BLaER1 treated with 17β-estradiol and CSF1 and Interleukin-3, amounts not matched to agents 10 nM and 100 nM (cell line): ENCODE data around the gene UBXN7.
A peak's percentile ranks its signal among the peaks of the same experiment; 100 is the strongest.

Source experiments
- H3K27ac ChIP-seq, 11 experiments: shearing (Covaris generic); formaldehyde crosslinking; 2 replicates each; pipeline ENCODE4 v1.8.1; 2022
- H3K27me3 ChIP-seq, 11 experiments: shearing (Covaris generic); formaldehyde crosslinking; 2 replicates each; pipeline ENCODE4 v1.8.1; 2022
- H3K36me3 ChIP-seq, 11 experiments: shearing (Covaris generic); formaldehyde crosslinking; 2 replicates each; pipeline ENCODE4 v1.8.1; 2022
- H3K4me1 ChIP-seq, 10 experiments: shearing (Covaris generic); formaldehyde crosslinking; 2 replicates each; pipeline ENCODE4 v1.8.1; 2022
- H3K4me2 ChIP-seq, 11 experiments: shearing (Covaris generic); formaldehyde crosslinking; 2 replicates each; pipeline ENCODE4 v1.8.1; 2022
- H3K4me3 ChIP-seq, 10 experiments: shearing (Covaris generic); formaldehyde crosslinking; 2 replicates each; pipeline ENCODE4 v1.8.1; 2022
- H3K9ac ChIP-seq, 11 experiments: shearing (Covaris generic); formaldehyde crosslinking; 2 replicates each; pipeline ENCODE4 v1.8.1; 2022
- H3K9me3 ChIP-seq, 11 experiments: shearing (Covaris generic); formaldehyde crosslinking; replicated peaks in 1 of 11; 2 replicates each; pipeline ENCODE4 v1.8.1; 2022
- H4K20me1 ChIP-seq, 11 experiments: shearing (Covaris generic); formaldehyde crosslinking; 2 replicates each; pipeline ENCODE4 v1.8.1; 2022
- Cebpa-rat ChIP-seq, 11 experiments: shearing (Covaris generic); IDR thresholded peaks; 2 replicates each; pipeline ENCODE4 v1.8.1; 2022

The UBXN7 gene

GRCh38 chr3:196339044-196339443, 93.2 kb downstream of the UBXN7 start:
- no peak for TF ChIP-seq Cebpa-rat (IDR thresholded peaks at IDR 0.05)
- H3K9me3 ChIP-seq, result peaks cover 0 to 16% (median 6%) of the 10 kb centered on the region in 11 experiments; a peak in 7 of 22 replicates
- H3K36me3 ChIP-seq, result no peaks in the 10 kb centered on the region
- H3K4me3 ChIP-seq, result no peak overlapping the region
- peak overlapping the region in 6 of 11 experiments; percentile 67 to 78 (median 68); a peak in 9 of 22 replicates for H3K4me2 ChIP-seq
- H4K20me1 ChIP-seq, result no peaks in the 10 kb centered on the region
- peak overlapping the region in 5 of 11 experiments; percentile 11 to 73 (median 65); a peak in 7 of 22 replicates for H3K27ac ChIP-seq
- no peaks in the 10 kb centered on the region for H3K27me3 ChIP-seq
- H3K4me1 ChIP-seq, result peaks cover under 1 to 68% (median 50%) of the 10 kb centered on the region in 10 experiments; a peak in 18 of 20 replicates
- no peak overlapping the region for H3K9ac ChIP-seq

GRCh38 chr3:196336319-196337145, 95.7 kb downstream of the UBXN7 start:
- 0 out of 22 replicates have a peak overlapping the region, but pooled peaks of 1 of the 11 experiments have one; percentile 70 for H3K4me2 ChIP-seq
- no peaks in the 10 kb centered on the region for H4K20me1 ChIP-seq
- no peak overlapping the region for H3K27ac ChIP-seq
- H3K27me3 ChIP-seq, result no peaks in the 10 kb centered on the region
- peaks cover 0 to 12% (median 0%) of the 10 kb centered on the region in 11 experiments; a peak in 5 of 22 replicates for H3K9me3 ChIP-seq
- no peak overlapping the region for H3K9ac ChIP-seq
- peaks cover 0 to 43% (median 36%) of the 10 kb centered on the region in 10 experiments; a peak in 15 of 20 replicates for H3K4me1 ChIP-seq
- no peak overlapping the region for H3K4me3 ChIP-seq
- TF ChIP-seq Cebpa-rat (IDR thresholded peaks at IDR 0.05), result no peak
- no peaks in the 10 kb centered on the region for H3K36me3 ChIP-seq

DNA sequence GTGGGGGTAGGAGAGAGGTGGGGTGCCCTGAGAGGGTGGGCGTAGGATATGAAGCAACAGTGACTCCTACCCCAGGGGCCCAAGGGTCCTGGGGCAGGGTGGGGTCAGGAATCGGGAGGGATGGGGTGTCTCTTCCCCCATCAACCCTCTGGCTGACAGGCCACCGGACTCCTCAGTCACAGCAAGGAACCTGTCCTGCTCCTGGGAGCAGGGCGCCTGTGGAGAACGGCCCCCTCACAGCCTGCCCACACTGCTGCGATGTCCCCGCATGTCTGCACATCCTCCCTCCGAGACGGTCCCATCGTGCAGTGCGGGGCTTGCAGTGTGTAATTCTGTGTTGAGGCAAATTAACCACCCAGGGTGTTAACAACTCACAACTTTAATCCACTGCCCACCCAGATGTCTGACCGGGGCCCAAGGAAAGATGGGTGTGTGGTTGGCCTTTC, 96.7 kb downstream of the UBXN7 start:
- Histone ChIP-seq H3K27ac (no peak overlapping the region), H3K36me3 (no peaks in the 10 kb centered on the region), H4K20me1 (no peaks in the 10 kb centered on the region), H3K4me1 (peaks cover 0 to 33% (median 26%) of the 10 kb centered on the region in 10 experiments; a peak in 14 of 20 replicates), H3K4me3 (no peak overlapping the region), H3K9me3 (peaks cover 0 to 12% (median 0%) of the 10 kb centered on the region in 11 experiments; a peak in 5 of 22 replicates), H3K4me2 (no peak overlapping the region), H3K9ac (no peak overlapping the region), H3K27me3 (no peaks in the 10 kb centered on the region)
- no peak for TF ChIP-seq Cebpa-rat (IDR thresholded peaks at IDR 0.05)

DNA sequence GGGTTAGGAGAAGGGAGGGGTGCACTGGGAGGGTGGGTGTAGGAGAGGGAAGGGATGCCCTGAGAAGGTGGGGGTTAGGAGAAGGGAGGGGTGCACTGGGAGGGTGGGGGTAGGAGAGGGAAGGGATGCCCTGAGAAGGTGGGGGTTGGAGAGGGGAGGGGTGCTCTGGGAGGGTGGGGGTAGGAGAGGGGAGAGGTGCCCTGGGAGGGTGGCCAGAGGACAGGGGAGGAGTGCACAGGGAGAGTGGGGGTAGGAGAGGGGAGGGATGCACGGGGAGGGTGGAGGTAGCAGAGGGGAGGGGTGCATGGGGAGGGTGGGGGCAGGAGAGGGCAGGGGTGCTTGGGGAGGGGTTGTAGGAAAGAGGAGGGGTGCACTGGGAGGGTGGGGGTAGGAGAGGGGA, 97.2 kb downstream of the UBXN7 start:
- Histone ChIP-seq H3K27ac (no peak overlapping the region), H3K27me3 (no peaks in the 10 kb centered on the region), H3K4me1 (peaks cover 0 to 27% (median 20%) of the 10 kb centered on the region in 10 experiments; a peak in 14 of 20 replicates), H4K20me1 (no peaks in the 10 kb centered on the region), H3K36me3 (no peaks in the 10 kb centered on the region), H3K4me3 (no peak overlapping the region), H3K4me2 (no peak overlapping the region), H3K9ac (no peak overlapping the region), H3K9me3 (peaks cover 0 to 12% (median 0%) of the 10 kb centered on the region in 11 experiments; a peak in 5 of 22 replicates)
- TF ChIP-seq Cebpa-rat (IDR thresholded peaks at IDR 0.05), result no peak

DNA sequence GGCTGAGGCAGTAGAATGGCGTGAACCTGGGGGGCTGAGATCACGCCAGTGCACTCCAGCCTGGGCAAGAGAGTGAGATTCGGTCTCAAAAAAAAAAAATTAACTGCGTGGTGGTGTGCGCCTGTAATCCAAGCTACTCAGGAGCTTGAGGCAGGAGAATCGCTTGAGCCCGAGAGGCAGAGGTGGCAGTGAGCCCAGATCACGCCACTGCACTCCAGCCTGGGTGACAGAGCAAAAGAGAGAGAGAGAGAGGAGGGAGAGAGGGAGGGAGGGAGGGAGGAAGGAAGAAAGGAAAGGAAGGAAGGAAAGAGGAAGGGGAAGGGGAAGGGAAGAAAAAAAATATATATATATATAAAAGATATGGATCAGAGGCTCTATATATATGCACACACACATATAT, 100.1 kb downstream of the UBXN7 start:
- H3K9ac ChIP-seq, result no peak overlapping the region
- H3K4me2 ChIP-seq, result no peak overlapping the region
- no peaks in the 10 kb centered on the region for H4K20me1 ChIP-seq
- TF ChIP-seq Cebpa-rat (IDR thresholded peaks at IDR 0.05), result no peak
- no peaks in the 10 kb centered on the region; a peak in 1 of 22 replicates for H3K9me3 ChIP-seq
- H3K27ac ChIP-seq, result no peak overlapping the region
- no peaks in the 10 kb centered on the region for H3K27me3 ChIP-seq
- no peak overlapping the region for H3K4me3 ChIP-seq
- H3K36me3 ChIP-seq, result no peaks in the 10 kb centered on the region
- H3K4me1 ChIP-seq, result no peaks in the 10 kb centered on the region

- Histone ChIP-seq H3K36me3 (no peaks in the 10 kb centered on the region), H3K4me2 (no peak overlapping the region), H3K9ac (no peak overlapping the region), H4K20me1 (no peaks in the 10 kb centered on the region; a peak in 1 of 22 replicates), H3K4me3 (no peak overlapping the region), H3K27me3 (no peaks in the 10 kb centered on the region), H3K27ac (no peak overlapping the region), H3K4me1 (peaks cover 0 to 20% (median under 1%) of the 10 kb centered on the region in 10 experiments; a peak in 8 of 20 replicates), H3K9me3 (no peaks in the 10 kb centered on the region)
- no peak for TF ChIP-seq Cebpa-rat (IDR thresholded peaks at IDR 0.05)
These were observed 104.8 kb downstream of the UBXN7 start for GRCh38 chr3:196327405-196327804.

- H3K27me3 ChIP-seq, result no peaks in the 10 kb centered on the region
- H3K4me2 ChIP-seq, result no peak overlapping the region
- no peak for TF ChIP-seq Cebpa-rat (IDR thresholded peaks at IDR 0.05)
- no peak overlapping the region for H3K4me3 ChIP-seq
- H3K9me3 ChIP-seq, result no peaks in the 10 kb centered on the region
- no peaks in the 10 kb centered on the region; a peak in 1 of 22 replicates for H4K20me1 ChIP-seq
- no peaks in the 10 kb centered on the region for H3K36me3 ChIP-seq
- H3K27ac ChIP-seq, result no peak overlapping the region
- H3K9ac ChIP-seq, result no peak overlapping the region
- H3K4me1 ChIP-seq, result peaks cover 0 to 24% (median 5%) of the 10 kb centered on the region in 10 experiments; a peak in 12 of 20 replicates
These were observed 105.3 kb downstream of the UBXN7 start for GRCh38 chr3:196326936-196327335.

GRCh38 chr3:196323691-196324090, 108.5 kb downstream of the UBXN7 start:
- Histone ChIP-seq H3K36me3 (no peaks in the 10 kb centered on the region), H3K27ac (no peak overlapping the region), H3K4me3 (no peak overlapping the region), H3K9ac (no peak overlapping the region), H3K4me2 (no peak overlapping the region), H3K4me1 (peaks cover 6 to 57% (median 27%) of the 10 kb centered on the region in 10 experiments), H3K27me3 (no peaks in the 10 kb centered on the region), H4K20me1 (no peaks in the 10 kb centered on the region; a peak in 1 of 22 replicates), H3K9me3 (no peaks in the 10 kb centered on the region)
- no peak for TF ChIP-seq Cebpa-rat (IDR thresholded peaks at IDR 0.05)

DNA sequence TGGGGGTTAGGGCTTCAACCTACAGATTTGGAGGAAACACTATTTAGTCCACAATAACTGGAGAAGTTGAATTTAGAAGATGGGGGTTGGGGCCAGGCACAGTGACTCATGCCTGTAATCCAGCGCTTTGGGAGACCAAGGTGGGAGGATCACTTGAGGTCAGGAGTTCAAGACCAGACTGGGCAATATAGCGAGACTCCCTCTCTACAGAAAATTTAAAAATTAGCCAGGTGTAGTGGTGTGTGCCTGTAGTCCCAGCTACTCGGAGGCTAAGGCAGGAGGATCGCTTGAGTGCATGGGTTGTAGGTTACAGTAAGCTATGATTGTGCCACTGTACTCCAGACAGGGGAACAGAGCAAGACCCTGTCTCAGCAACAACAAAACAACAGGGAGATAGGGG, 109.2 kb downstream of the UBXN7 start:
- no peaks in the 10 kb centered on the region; a peak in 1 of 22 replicates for H4K20me1 ChIP-seq
- H3K4me1 ChIP-seq, result peaks cover 8 to 57% (median 28%) of the 10 kb centered on the region in 10 experiments
- no peaks in the 10 kb centered on the region for H3K27me3 ChIP-seq
- no peaks in the 10 kb centered on the region for H3K9me3 ChIP-seq
- no peak overlapping the region for H3K4me3 ChIP-seq
- H3K27ac ChIP-seq, result no peak overlapping the region
- no peak for TF ChIP-seq Cebpa-rat (IDR thresholded peaks at IDR 0.05)
- no peaks in the 10 kb centered on the region for H3K36me3 ChIP-seq
- H3K9ac ChIP-seq, result no peak overlapping the region
- H3K4me2 ChIP-seq, result peak overlapping the region in 1 of 11 experiments; percentile 12; a peak in 1 of 22 replicates
